Measurements from ENCODE around the gene ZC3H12A. TPM values are rescaled to one million over a fixed set of nuclear protein-coding genes. Genes with fewer than 3 reads are reported as not detected.

The ZC3H12A gene
- total and polyA plus RNA-seq, 2 experiments from 2014 or later, result 9.0 to 9.3 TPM

- TF ChIP-seq, protein P1, sequence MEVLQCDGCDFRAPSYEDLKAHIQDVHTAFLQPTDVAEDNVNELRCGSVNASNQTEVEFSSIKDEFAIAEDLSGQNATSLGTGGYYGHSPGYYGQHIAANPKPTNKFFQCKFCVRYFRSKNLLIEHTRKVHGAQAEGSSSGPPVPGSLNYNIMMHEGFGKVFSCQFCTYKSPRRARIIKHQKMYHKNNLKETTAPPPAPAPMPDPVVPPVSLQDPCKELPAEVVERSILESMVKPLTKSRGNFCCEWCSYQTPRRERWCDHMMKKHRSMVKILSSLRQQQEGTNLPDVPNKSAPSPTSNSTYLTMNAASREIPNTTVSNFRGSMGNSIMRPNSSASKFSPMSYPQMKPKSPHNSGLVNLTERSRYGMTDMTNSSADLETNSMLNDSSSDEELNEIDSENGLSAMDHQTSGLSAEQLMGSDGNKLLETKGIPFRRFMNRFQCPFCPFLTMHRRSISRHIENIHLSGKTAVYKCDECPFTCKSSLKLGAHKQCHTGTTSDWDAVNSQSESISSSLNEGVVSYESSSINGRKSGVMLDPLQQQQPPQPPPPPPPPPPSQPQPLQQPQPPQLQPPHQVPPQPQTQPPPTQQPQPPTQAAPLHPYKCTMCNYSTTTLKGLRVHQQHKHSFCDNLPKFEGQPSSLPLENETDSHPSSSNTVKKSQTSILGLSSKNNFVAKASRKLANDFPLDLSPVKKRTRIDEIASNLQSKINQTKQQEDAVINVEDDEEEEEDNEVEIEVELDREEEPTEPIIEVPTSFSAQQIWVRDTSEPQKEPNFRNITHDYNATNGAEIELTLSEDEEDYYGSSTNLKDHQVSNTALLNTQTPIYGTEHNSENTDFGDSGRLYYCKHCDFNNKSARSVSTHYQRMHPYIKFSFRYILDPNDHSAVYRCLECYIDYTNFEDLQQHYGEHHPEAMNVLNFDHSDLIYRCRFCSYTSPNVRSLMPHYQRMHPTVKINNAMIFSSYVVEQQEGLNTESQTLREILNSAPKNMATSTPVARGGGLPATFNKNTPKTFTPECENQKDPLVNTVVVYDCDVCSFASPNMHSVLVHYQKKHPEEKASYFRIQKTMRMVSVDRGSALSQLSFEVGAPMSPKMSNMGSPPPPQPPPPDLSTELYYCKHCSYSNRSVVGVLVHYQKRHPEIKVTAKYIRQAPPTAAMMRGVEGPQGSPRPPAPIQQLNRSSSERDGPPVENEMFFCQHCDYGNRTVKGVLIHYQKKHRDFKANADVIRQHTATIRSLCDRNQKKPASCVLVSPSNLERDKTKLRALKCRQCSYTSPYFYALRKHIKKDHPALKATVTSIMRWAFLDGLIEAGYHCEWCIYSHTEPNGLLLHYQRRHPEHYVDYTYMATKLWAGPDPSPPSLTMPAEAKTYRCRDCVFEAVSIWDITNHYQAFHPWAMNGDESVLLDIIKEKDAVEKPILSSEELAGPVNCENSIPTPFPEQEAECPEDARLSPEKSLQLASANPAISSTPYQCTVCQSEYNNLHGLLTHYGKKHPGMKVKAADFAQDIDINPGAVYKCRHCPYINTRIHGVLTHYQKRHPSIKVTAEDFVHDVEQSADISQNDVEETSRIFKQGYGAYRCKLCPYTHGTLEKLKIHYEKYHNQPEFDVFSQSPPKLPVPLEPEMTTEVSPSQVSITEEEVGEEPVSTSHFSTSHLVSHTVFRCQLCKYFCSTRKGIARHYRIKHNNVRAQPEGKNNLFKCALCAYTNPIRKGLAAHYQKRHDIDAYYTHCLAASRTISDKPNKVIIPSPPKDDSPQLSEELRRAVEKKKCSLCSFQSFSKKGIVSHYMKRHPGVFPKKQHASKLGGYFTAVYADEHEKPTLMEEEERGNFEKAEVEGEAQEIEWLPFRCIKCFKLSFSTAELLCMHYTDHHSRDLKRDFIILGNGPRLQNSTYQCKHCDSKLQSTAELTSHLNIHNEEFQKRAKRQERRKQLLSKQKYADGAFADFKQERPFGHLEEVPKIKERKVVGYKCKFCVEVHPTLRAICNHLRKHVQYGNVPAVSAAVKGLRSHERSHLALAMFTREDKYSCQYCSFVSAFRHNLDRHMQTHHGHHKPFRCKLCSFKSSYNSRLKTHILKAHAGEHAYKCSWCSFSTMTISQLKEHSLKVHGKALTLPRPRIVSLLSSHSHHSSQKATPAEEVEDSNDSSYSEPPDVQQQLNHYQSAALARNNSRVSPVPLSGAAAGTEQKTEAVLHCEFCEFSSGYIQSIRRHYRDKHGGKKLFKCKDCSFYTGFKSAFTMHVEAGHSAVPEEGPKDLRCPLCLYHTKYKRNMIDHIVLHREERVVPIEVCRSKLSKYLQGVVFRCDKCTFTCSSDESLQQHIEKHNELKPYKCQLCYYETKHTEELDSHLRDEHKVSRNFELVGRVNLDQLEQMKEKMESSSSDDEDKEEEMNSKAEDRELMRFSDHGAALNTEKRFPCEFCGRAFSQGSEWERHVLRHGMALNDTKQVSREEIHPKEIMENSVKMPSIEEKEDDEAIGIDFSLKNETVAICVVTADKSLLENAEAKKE (CRISPR knock-in tag; IDR thresholded peaks at IDR 0.05), result no peak
Measured at GRCh38 chr1:37461698-37462436, 12.5 kb upstream of the ZC3H12A start (continued).

DNA sequence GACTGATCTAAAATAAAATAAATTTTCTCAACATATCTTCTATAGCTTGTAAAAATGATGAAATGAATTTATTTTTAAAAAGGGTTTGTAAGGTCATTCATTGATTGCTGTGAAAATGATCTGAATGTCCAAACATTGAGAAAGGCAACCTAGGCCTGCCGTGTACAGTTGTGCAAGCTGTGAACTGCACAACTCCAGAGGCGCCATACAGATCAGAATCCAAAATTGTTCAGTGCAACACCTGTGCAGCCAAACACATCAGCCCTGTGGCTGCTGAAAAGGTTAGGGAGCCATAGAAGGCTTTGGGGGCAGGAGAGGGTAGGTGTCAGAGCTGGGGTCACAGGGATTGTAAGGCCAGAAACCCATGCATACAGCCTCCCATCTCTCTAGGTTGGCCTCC lies 9.9 kb upstream of the ZC3H12A start:
- H3K4me1 ChIP-seq (ENCODE audit: insufficient read depth), result no peaks in the 10 kb centered on the region
- peaks cover 6% of the 10 kb centered on the region for H3K27me3 Mint-ChIP-seq (ENCODE audit: insufficient read depth, low read depth, poor library complexity)
- no peaks in the 10 kb centered on the region for H3K36me3 Mint-ChIP-seq (ENCODE audit: low read depth)
- H3K36me3 ChIP-seq (ENCODE audit: insufficient read depth), result no peaks in the 10 kb centered on the region
- DNase-seq (ENCODE audit: low spot score) (no peak), ATAC-seq (no peak)
- no peaks in the 10 kb centered on the region for H3K27me3 ChIP-seq (ENCODE audit: insufficient read depth)
- H3K27ac Mint-ChIP-seq, result no peak overlapping the region
- no peaks in the 10 kb centered on the region for H3K79me2 ChIP-seq (replicated peaks; ENCODE audit: insufficient read depth)
- H3K27ac ChIP-seq (ENCODE audit: low read depth), result no peak overlapping the region
- H3K9me2 ChIP-seq (ENCODE audit: insufficient read depth), result no peaks in the 10 kb centered on the region
- H3K4me2 ChIP-seq, result no peak overlapping the region
- no peaks in the 10 kb centered on the region for H4K20me1 ChIP-seq (replicated peaks; ENCODE audit: insufficient read depth)
- H3F3A ChIP-seq (replicated peaks; ENCODE audit: low read depth), result no peaks in the 10 kb centered on the region
- H3K4me3 ChIP-seq, result no peak overlapping the region
- no peak overlapping the region for H3K4me3 Mint-ChIP-seq
- H2AFZ ChIP-seq, result no peak overlapping the region
- H3K4me1 Mint-ChIP-seq, result no peaks in the 10 kb centered on the region
- H3K9me3 Mint-ChIP-seq, result no peaks in the 10 kb centered on the region
- TF ChIP-seq ZNF114 (CRISPR knock-in tag; IDR thresholded peaks at IDR 0.05) (no peak), ZNF331 (CRISPR knock-in tag; IDR thresholded peaks at IDR 0.05; ENCODE audit: low read depth) (no peak), EZH2 (IDR thresholded peaks at IDR 0.05; ENCODE audit: low read depth, unreplicated experiment) (no peak), CREB1 (CRISPR knock-in tag; IDR thresholded peaks at IDR 0.05; ENCODE audit: low read depth) (no peak), STAT1 (IDR thresholded peaks at IDR 0.05; ENCODE audit: unreplicated experiment) (no peak)
- TF ChIP-seq, protein P1 (CRISPR knock-in tag; IDR thresholded peaks at IDR 0.05), result no peak
- TF ChIP-seq, protein P2, sequence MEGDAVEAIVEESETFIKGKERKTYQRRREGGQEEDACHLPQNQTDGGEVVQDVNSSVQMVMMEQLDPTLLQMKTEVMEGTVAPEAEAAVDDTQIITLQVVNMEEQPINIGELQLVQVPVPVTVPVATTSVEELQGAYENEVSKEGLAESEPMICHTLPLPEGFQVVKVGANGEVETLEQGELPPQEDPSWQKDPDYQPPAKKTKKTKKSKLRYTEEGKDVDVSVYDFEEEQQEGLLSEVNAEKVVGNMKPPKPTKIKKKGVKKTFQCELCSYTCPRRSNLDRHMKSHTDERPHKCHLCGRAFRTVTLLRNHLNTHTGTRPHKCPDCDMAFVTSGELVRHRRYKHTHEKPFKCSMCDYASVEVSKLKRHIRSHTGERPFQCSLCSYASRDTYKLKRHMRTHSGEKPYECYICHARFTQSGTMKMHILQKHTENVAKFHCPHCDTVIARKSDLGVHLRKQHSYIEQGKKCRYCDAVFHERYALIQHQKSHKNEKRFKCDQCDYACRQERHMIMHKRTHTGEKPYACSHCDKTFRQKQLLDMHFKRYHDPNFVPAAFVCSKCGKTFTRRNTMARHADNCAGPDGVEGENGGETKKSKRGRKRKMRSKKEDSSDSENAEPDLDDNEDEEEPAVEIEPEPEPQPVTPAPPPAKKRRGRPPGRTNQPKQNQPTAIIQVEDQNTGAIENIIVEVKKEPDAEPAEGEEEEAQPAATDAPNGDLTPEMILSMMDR (conservative IDR thresholded peaks at IDR 0.05; ENCODE audit: low read depth in 2 of 2), result no peak

Data from GM23338 (cell line).